Measurements from ENCODE around the gene DDX10. TPM values are rescaled to one million over a fixed set of nuclear protein-coding genes. Genes with fewer than 3 reads are reported as not detected.
"Not testable (repeated sequence)": the region's sequence is repeated elsewhere in the genome, so short reads cannot be mapped to it uniquely, and the experiment has no call there.

The DDX10 gene
- total and polyA plus RNA-seq, 2 of the 8 experiments (the other 6 are each of a cell fraction or from before 2014, with no cell fraction given): 49.2 to 52.2 TPM

DNA sequence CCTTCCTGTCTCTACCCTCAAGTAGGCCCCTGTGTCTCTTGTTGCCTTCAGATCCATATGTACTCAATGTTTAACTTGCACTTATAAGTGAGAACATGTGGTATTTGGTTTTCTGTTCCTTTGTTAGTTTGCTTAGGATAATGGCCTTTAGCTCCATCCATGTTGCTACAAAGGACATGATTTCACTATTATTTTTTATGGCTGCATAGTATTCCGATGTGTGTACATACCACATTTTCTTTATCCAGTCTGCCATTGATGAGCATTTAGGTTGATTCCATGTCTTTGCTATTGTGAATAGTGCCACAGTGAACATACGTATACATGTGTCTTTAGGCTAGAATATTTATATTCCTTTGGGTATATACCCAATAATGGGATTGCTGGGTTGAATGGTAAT lies 75.3 kb downstream of the DDX10 start:
- FAIRE-seq; H4K91ac ChIP-seq (replicated peaks; ENCODE audit: insufficient read length, low read length); H3K4me2 ChIP-seq (ENCODE audit: insufficient read depth in 1 of 2, low read depth in 2 of 2, low read length in 2 of 2); H3K18ac ChIP-seq (ENCODE audit: extremely low read depth, low read length); H3K4me1 ChIP-seq (replicated peaks in 1 of 4; ENCODE audit: control insufficient read depth in 3 of 4, insufficient read depth in 4 of 4, low read length in 3 of 4); H2AFZ ChIP-seq (ENCODE audit: low read length); H3K27me3 ChIP-seq (replicated peaks in 1 of 4; ENCODE audit: control insufficient read depth in 3 of 4, extremely low read depth in 1 of 4, insufficient read depth in 3 of 4, low read length in 3 of 4); DNase-seq (ENCODE audit: low read depth in 1 of 2, low spot score in 2 of 2); H3K79me1 ChIP-seq (ENCODE audit: low read depth, low read length); H3K9ac ChIP-seq (replicated peaks in 1 of 4; ENCODE audit: extremely low read depth in 1 of 4, low read depth in 3 of 4, low read length in 3 of 4); H4K20me1 ChIP-seq (replicated peaks in 1 of 2; ENCODE audit: control insufficient read depth in 1 of 2, insufficient read depth in 2 of 2, low read length in 2 of 2); CTCF ChIA-PET (ENCODE audit: partially characterized antibody); H2BK12ac ChIP-seq (ENCODE audit: low read depth, low read length); H2BK120ac ChIP-seq (replicated peaks; ENCODE audit: low read depth, low read length); H3K23me2 ChIP-seq (ENCODE audit: low read depth, low read length); H3K9me3 ChIP-seq (ENCODE audit: insufficient read depth in 2 of 2, low read depth in 1 of 2, low read length in 1 of 2); H4K5ac ChIP-seq (ENCODE audit: insufficient read length, low read depth, low read length); H3K27ac ChIP-seq (ENCODE audit: low read depth, low read length); H2BK5ac ChIP-seq (ENCODE audit: low read depth, low read length); H3K14ac ChIP-seq (ENCODE audit: insufficient read length); H3K23ac ChIP-seq (ENCODE audit: insufficient read length); H4K8ac ChIP-seq (ENCODE audit: extremely low read depth, insufficient read depth, low read length); H3K36me3 ChIP-seq (ENCODE audit: control insufficient read depth in 2 of 4, insufficient read depth in 4 of 4, low read length in 3 of 4); H3K56ac ChIP-seq (replicated peaks; ENCODE audit: insufficient read length, low read depth, low read length); H3K4ac ChIP-seq (replicated peaks; ENCODE audit: insufficient read length, low read depth, low read length); H3K4me3 ChIP-seq (ENCODE audit: extremely low read depth in 1 of 4, insufficient read depth in 2 of 4, low read depth in 3 of 4, low read length in 4 of 4); H2AK5ac ChIP-seq (ENCODE audit: low read depth, low read length); H2BK20ac ChIP-seq (ENCODE audit: low read length); H2BK15ac ChIP-seq (ENCODE audit: low read length); POLR2A ChIA-PET (ENCODE audit: partially characterized antibody): not testable (repeated sequence)
- WGBS, 2 experiments (ENCODE audit: extremely low coverage in 1 of 2, insufficient coverage in 1 of 2, insufficient read length in 1 of 2, insufficient replicate concordance in 2 of 2, low coverage in 1 of 2, low lambda C conversion rate in 2 of 2, missing lambda C conversion rate in 1 of 2): 94% methylated on average over 2 of the region's 2 CpGs; no CpG with 5 or more reads in 1 of the 2 experiments
- H3K79me2 ChIP-seq (ENCODE audit: control insufficient read depth in 1 of 2, insufficient read depth in 2 of 2, low read length in 2 of 2): peaks cover 0 to 22% of the 10 kb centered on the region in 2 experiments; a peak in 2 of 4 replicates

Data from H1 (cell line).